ENCODE results near the gene MIDN. TPM values are rescaled to one million over a fixed set of nuclear protein-coding genes. Genes with fewer than 3 reads are reported as not detected.

The MIDN gene
- total and polyA plus RNA-seq, 10 of the 15 experiments (the other 5 are each of a cell fraction or from before 2014, with no cell fraction given), result 0.38 to 51.5 (median 7.2) TPM

DNA sequence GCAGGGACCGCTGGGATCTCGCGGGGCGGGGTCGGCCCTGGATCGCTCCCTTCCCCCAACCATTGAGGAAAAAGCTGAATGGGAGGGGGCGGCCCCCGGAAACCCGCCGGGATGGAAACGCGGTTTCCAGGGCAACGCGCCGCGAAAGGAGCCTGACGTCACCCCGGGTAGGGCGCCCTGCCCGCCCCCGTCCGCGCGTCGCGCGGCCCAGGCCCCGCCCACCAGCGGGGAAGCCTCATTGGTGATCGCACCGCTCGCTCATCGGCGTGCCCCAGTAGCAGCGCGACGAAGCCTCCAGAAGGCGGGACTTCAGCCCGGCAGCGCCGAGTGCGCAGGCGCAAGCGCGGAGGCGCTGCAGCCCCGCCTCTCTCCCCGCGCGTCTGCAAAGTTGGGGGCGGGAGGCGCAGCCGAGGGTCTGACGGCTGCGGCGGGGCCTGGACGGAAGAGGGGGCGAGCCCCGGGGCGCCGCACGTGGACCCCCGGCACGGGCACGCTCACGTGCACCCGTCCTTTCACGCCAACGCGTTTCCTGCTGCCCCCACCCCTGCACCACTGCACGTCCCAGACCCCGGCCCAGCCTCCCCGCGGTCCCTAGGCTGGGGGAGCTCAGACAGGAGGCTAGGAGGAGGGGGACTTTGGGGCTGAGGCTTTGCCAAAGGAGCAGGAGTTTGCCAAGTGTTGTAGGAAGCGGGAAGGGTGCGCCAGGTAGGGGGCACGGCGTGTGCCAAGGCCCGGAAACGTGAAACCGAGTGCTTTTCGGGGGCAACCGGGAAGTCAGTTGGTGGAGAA lies 12.6 kb downstream of the MIDN start (continued):
- no peak for TF ChIP-seq MEF2B (IDR thresholded peaks at IDR 0.05; ENCODE audit: partially characterized antibody, poor library complexity, severe bottlenecking)
- no peak for TF ChIP-seq BRCA1 (IDR thresholded peaks at IDR 0.05; ENCODE audit: low read depth, low read length)
- no peak for TF ChIP-seq SREBF2 (IDR thresholded peaks at IDR 0.05; ENCODE audit: low read length)
- TF ChIP-seq, protein P1, sequence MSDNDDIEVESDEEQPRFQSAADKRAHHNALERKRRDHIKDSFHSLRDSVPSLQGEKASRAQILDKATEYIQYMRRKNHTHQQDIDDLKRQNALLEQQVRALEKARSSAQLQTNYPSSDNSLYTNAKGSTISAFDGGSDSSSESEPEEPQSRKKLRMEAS (IDR thresholded peaks at IDR 0.05; ENCODE audit: low read depth, low read length), result peak; percentile 59; the same call in 1 of the 2 replicates
- TF ChIP-seq BCL11A (IDR thresholded peaks at IDR 0.05; ENCODE audit: low read depth, low read length), result no peak
- TF ChIP-seq TARDBP (IDR thresholded peaks at IDR 0.05; ENCODE audit: borderline replicate concordance), result no peak
- TF ChIP-seq, protein P2, sequence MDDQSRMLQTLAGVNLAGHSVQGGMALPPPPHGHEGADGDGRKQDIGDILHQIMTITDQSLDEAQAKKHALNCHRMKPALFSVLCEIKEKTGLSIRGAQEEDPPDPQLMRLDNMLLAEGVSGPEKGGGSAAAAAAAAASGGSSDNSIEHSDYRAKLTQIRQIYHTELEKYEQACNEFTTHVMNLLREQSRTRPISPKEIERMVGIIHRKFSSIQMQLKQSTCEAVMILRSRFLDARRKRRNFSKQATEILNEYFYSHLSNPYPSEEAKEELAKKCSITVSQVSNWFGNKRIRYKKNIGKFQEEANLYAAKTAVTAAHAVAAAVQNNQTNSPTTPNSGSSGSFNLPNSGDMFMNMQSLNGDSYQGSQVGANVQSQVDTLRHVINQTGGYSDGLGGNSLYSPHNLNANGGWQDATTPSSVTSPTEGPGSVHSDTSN (IDR thresholded peaks at IDR 0.05; ENCODE audit: insufficient replicate concordance, low read depth, low read length), result peak; percentile 98
- TF ChIP-seq, protein P3, sequence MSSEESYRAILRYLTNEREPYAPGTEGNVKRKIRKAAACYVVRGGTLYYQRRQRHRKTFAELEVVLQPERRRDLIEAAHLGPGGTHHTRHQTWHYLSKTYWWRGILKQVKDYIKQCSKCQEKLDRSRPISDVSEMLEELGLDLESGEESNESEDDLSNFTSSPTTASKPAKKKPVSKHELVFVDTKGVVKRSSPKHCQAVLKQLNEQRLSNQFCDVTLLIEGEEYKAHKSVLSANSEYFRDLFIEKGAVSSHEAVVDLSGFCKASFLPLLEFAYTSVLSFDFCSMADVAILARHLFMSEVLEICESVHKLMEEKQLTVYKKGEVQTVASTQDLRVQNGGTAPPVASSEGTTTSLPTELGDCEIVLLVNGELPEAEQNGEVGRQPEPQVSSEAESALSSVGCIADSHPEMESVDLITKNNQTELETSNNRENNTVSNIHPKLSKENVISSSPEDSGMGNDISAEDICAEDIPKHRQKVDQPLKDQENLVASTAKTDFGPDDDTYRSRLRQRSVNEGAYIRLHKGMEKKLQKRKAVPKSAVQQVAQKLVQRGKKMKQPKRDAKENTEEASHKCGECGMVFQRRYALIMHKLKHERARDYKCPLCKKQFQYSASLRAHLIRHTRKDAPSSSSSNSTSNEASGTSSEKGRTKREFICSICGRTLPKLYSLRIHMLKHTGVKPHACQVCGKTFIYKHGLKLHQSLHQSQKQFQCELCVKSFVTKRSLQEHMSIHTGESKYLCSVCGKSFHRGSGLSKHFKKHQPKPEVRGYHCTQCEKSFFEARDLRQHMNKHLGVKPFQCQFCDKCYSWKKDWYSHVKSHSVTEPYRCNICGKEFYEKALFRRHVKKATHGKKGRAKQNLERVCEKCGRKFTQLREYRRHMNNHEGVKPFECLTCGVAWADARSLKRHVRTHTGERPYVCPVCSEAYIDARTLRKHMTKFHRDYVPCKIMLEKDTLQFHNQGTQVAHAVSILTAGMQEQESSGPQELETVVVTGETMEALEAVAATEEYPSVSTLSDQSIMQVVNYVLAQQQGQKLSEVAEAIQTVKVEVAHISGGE (CRISPR knock-in tag; IDR thresholded peaks at IDR 0.05), result no peak
- TF ChIP-seq POLR2A (IDR thresholded peaks at IDR 0.05; ENCODE audit: low read depth, low read length), result peak; percentile 39; the same call in 1 of the 2 replicates
- peak; percentile 76 for TF ChIP-seq NRF1 (conservative IDR thresholded peaks at IDR 0.05; ENCODE audit: low read depth, low read length)
- no peak for TF ChIP-seq CREB1 (IDR thresholded peaks at IDR 0.05; ENCODE audit: low read depth)
- TF ChIP-seq DPF2 (IDR thresholded peaks at IDR 0.05), result peak; percentile 98
- TF ChIP-seq POLR2AphosphoS5 (IDR thresholded peaks at IDR 0.05; ENCODE audit: low read length), result no peak
- no peak for TF ChIP-seq TCF12 (IDR thresholded peaks at IDR 0.05; ENCODE audit: low read depth, low read length)
- no peak for TF ChIP-seq RAD51 (IDR thresholded peaks at IDR 0.05)
- no peak for TF ChIP-seq NFXL1 (IDR thresholded peaks at IDR 0.05; ENCODE audit: borderline replicate concordance)
- no peak for TF ChIP-seq NFIC (IDR thresholded peaks at IDR 0.05; ENCODE audit: low read depth, low read length)
- TF ChIP-seq WRNIP1 (IDR thresholded peaks at IDR 0.05; ENCODE audit: borderline replicate concordance, low read depth, low read length), result no peak
- peak; percentile 63; the same call in 1 of the 2 replicates for TF ChIP-seq LARP7 (IDR thresholded peaks at IDR 0.05)
- TF ChIP-seq, protein P4, sequence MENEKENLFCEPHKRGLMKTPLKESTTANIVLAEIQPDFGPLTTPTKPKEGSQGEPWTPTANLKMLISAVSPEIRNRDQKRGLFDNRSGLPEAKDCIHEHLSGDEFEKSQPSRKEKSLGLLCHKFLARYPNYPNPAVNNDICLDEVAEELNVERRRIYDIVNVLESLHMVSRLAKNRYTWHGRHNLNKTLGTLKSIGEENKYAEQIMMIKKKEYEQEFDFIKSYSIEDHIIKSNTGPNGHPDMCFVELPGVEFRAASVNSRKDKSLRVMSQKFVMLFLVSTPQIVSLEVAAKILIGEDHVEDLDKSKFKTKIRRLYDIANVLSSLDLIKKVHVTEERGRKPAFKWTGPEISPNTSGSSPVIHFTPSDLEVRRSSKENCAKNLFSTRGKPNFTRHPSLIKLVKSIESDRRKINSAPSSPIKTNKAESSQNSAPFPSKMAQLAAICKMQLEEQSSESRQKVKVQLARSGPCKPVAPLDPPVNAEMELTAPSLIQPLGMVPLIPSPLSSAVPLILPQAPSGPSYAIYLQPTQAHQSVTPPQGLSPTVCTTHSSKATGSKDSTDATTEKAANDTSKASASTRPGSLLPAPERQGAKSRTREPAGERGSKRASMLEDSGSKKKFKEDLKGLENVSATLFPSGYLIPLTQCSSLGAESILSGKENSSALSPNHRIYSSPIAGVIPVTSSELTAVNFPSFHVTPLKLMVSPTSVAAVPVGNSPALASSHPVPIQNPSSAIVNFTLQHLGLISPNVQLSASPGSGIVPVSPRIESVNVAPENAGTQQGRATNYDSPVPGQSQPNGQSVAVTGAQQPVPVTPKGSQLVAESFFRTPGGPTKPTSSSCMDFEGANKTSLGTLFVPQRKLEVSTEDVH (IDR thresholded peaks at IDR 0.05; ENCODE audit: low read depth, partially characterized antibody), result no peak
- TF ChIP-seq NR2C1 (IDR thresholded peaks at IDR 0.05), result no peak
- peak; percentile 50 for TF ChIP-seq JUND (IDR thresholded peaks at IDR 0.05; ENCODE audit: low read depth, low read length)

Measured in GM12878 (cell line).